K562 (cell line): Measurements from ENCODE around the gene FAM117B. TPM values are rescaled to one million over a fixed set of nuclear protein-coding genes. Genes with fewer than 3 reads are reported as not detected.

Source experiments
- ATAC-seq: fragments of 200-7000 bp; cut with Tn5 transposase; 3 replicates; pipeline ENCODE4 v1.9.1; 2020; ENCODE audit warnings: moderate library complexity
- BruUV-seq: library from RNA; stranded (reverse); fragments of 400-500 nt; replicated peaks from 2 replicates; lab custom pipeline; 2021; lab: Mats Ljungman, UMichigan
- CTCF ChIA-PET: fragments of 300-600 bp; formaldehyde crosslinking; extraction: SDS; loops from one replicate; lab custom pipeline; 2021; ENCODE audit warnings: low intra/inter-chr PET ratio; lab: Yijun Ruan, JAX
- POLR2A ChIA-PET: fragments of 300-600, 350-650 bp; sonication (Branson Sonifier 250); formaldehyde crosslinking; extraction: SDS; loops from one replicate; lab custom pipeline; 2021; ENCODE audit warnings: antibody characterized with exemption, inconsistent platforms; lab: Yijun Ruan, JAX
- DNase-seq, 4 experiments: peaks; one replicate each; pipeline versions ENCODE4 v3.0.0 to v3.0.0-alpha.2; 2011 to 2018; ENCODE audit warnings: low spot score in 3 of 4, mixed read lengths in 3 of 4; ENCODE audit errors: extremely low read depth in 1 of 4
- FAIRE-seq: peaks from 2 replicates; lab custom pipeline; 2011; peaks lifted over from hg19 to GRCh38; lab: Jason Lieb, UNC
- H2AFZ ChIP-seq: 2 replicates; pipeline ENCODE4 v1.6.0; 2011; ENCODE audit warnings: low read depth, low read length, control low read depth, inconsistent platforms
- H3K27ac ChIP-seq: fragments of 200-600 bp; 3 replicates; pipeline ENCODE4 v1.8.0; 2011; ENCODE audit warnings: low read depth, mild to moderate bottlenecking, control low read depth, inconsistent platforms, low read length, moderate library complexity, mixed read lengths; ENCODE audit errors: extremely low read depth
- H3K27me3 ChIP-seq, 2 experiments: fragments of 300-600 bp in 1 of 2; 2 replicates in 1 of 2; 3 replicates in 1 of 2; pipeline versions ENCODE4 v1.6.0 to v1.8.0; 2011; ENCODE audit warnings: inconsistent platforms in 2 of 2, low read length in 2 of 2, mild to moderate bottlenecking in 1 of 2, mixed read lengths in 1 of 2, moderate library complexity in 1 of 2; ENCODE audit not compliant: control insufficient read depth in 2 of 2, insufficient read depth in 2 of 2
- H3K36me3 ChIP-seq: fragments of 300-600 bp; 3 replicates; pipeline ENCODE4 v1.8.0; 2011; ENCODE audit warnings: mild to moderate bottlenecking, low read length, inconsistent platforms; ENCODE audit not compliant: control insufficient read depth, insufficient read depth
- H3K4me1 ChIP-seq, 2 experiments: fragments of 200-600 bp in 1 of 2; replicated peaks in 1 of 2; 2 replicates in 1 of 2; 3 replicates in 1 of 2; pipeline versions ENCODE4 v1.5.1 to v1.8.0; 2011; ENCODE audit warnings: inconsistent platforms in 2 of 2, low read length in 2 of 2, mild to moderate bottlenecking in 1 of 2, mixed read lengths in 1 of 2, moderate library complexity in 1 of 2; ENCODE audit not compliant: control insufficient read depth in 2 of 2, insufficient read depth in 2 of 2
- H3K4me2 ChIP-seq: 2 replicates; pipeline ENCODE4 v1.6.1; 2011; ENCODE audit warnings: low read length, control low read depth, inconsistent platforms, mixed read lengths; ENCODE audit not compliant: insufficient read depth
- H3K4me3 ChIP-seq: fragments of 200-600 bp; sonication (generic), shearing (Covaris generic); 2 replicates; pipeline ENCODE4 v1.5.1; 2016; ENCODE audit warnings: control low read depth, inconsistent platforms
- H3K79me2 ChIP-seq: fragments of 200-600 bp; 3 replicates; pipeline ENCODE4 v1.8.0; 2011; ENCODE audit warnings: low read length, inconsistent platforms; ENCODE audit not compliant: control insufficient read depth, insufficient read depth
- H3K9ac ChIP-seq, 2 experiments: 2 replicates each; pipeline versions ENCODE4 v1.6.0 to v1.6.1; 2011; ENCODE audit warnings: low read depth in 2 of 2, low read length in 2 of 2, control low read depth in 1 of 2, inconsistent platforms in 1 of 2, mild to moderate bottlenecking in 1 of 2, mixed read lengths in 1 of 2; ENCODE audit not compliant: insufficient read depth in 1 of 2
- H3K9me1 ChIP-seq: one replicate; pipeline ENCODE4 v1.6.0; 2011; ENCODE audit warnings: inconsistent platforms, mild to moderate bottlenecking, low read length, moderate library complexity; ENCODE audit not compliant: control insufficient read depth, insufficient read depth
- H3K9me3 ChIP-seq: replicated peaks from 2 replicates; pipeline ENCODE4 v1.5.1; 2011; ENCODE audit warnings: low read depth, low read length, inconsistent platforms; ENCODE audit not compliant: control insufficient read depth, insufficient read depth
- H4K20me1 ChIP-seq: replicated peaks from 2 replicates; pipeline ENCODE4 v1.6.1; 2011; ENCODE audit warnings: low read length, inconsistent platforms, mixed read lengths; ENCODE audit not compliant: control insufficient read depth, insufficient read depth
- KLF16 ChIP-seq: IDR thresholded peaks from 2 replicates; pipeline ENCODE4 v1.6.1; 2016; ENCODE audit warnings: antibody characterized with exemption
- NONO ChIP-seq, 2 experiments: fragments of 200-400 bp in 1 of 2; fragments of 450-650 bp in 1 of 2; formaldehyde crosslinking in 1 of 2; IDR thresholded peaks; 2 replicates each; pipeline ENCODE4 v1.6.1; 2017; ENCODE audit warnings: low read depth in 2 of 2, mild to moderate bottlenecking in 2 of 2, moderate library complexity in 2 of 2, low read length in 1 of 2
- RFX5 ChIP-seq: IDR thresholded peaks from 2 replicates; pipeline ENCODE4 v1.6.1; 2011; ENCODE audit warnings: low read depth, mild to moderate bottlenecking, improper control_type of control experiment, low read length
- ZNF384 ChIP-seq: IDR thresholded peaks from 2 replicates; pipeline ENCODE4 v1.6.1; 2012; ENCODE audit warnings: low read depth, low read length, improper control_type of control experiment
- WGBS: fragments of 100-300 bp; shearing (Covaris generic); methylation state at CpG from one replicate; pipeline ENCODE4 v1.1.6; 2016; ENCODE audit warnings: low coverage, mixed read lengths; ENCODE audit not compliant: insufficient coverage; ENCODE audit errors: missing lambda C conversion rate; 5-methylcytosine and 5-hydroxymethylcytosine counted together
- in situ Hi-C: fragments of 300-500 bp; cut with MboI; formaldehyde crosslinking; loops from 4 replicates; pipeline ENCODE4 v1.15.0; 2018; ENCODE audit warnings: inconsistent platforms, mixed read lengths
- intact Hi-C: fragments of 100-400 bp; cut with micrococcal nuclease; formaldehyde crosslinking; loops from 2 replicates; pipeline ENCODE4 v1.14.2; 2022
- polyA plus RNA-seq, 8 experiments: library from polyadenylated mRNA; depleted of rRNA in 4 of 8; stranded (reverse) in 5 of 8; unstranded in 3 of 8; fragments of >200 nt; fragmentation: Nextera tagmentation in 2 of 8; fragmentation: Illumina TruSeq in 1 of 8; extraction: Ambion mirVana in 2 of 8; extraction: Trizol in 1 of 8; gene quantifications; 2 replicates each; pipeline versions ENCODE4 v1.2.1 to v1.2.3, GENCODE V29; 2011 to 2014; ENCODE audit warnings: inconsistent platforms in 1 of 8, missing spikeins in 1 of 8
- total RNA-seq, 7 experiments: library from RNA; depleted of rRNA in 6 of 7; stranded (reverse); fragments of >200 nt in 6 of 7; fragmentation: Illumina TruSeq in 2 of 7; extraction: Trizol in 2 of 7; gene quantifications; 2 replicates each; pipeline versions ENCODE4 v1.2.1 to v1.2.3, GENCODE V29; 2011 to 2021; ENCODE audit warnings: low replicate concordance in 1 of 7
- TF ChIP-seq, protein P1 (sequence below), 2 experiments: fragments of 450-650 bp in 1 of 2; sonication (generic) in 1 of 2; formaldehyde crosslinking in 1 of 2; IDR thresholded peaks; 2 replicates each; pipeline versions ENCODE4 v1.7.1 to v1.9.0; 2016 to 2022; ENCODE audit warnings: inconsistent platforms in 1 of 2, mild to moderate bottlenecking in 1 of 2, missing genetic modification reagents in 1 of 2
- TF ChIP-seq, protein P2 (sequence below), 2 experiments: fragments of 450-650 bp in 1 of 2; sonication (generic) in 1 of 2; formaldehyde crosslinking in 1 of 2; IDR thresholded peaks in 1 of 2; conservative IDR thresholded peaks in 1 of 2; 2 replicates each; pipeline versions ENCODE4 v1.6.1 to v1.8.1; 2016 to 2023; ENCODE audit warnings: mild to moderate bottlenecking in 2 of 2, moderate library complexity in 2 of 2, inconsistent platforms in 1 of 2, missing genetic modification reagents in 1 of 2
- TF ChIP-seq, protein P3 (sequence below), 2 experiments: fragments of 450-650 bp; IDR thresholded peaks; 2 replicates each; pipeline ENCODE4 v1.6.1; 2018; ENCODE audit warnings: mild to moderate bottlenecking in 2 of 2, low read depth in 1 of 2; ENCODE audit not compliant: partially characterized antibody in 2 of 2

Gene FAM117B
- total and polyA plus RNA-seq, 9 of the 15 experiments (the other 6 are each of a cell fraction or from before 2014, with no cell fraction given) = 1.6 to 5.2 (median 2.6) TPM

DNA sequence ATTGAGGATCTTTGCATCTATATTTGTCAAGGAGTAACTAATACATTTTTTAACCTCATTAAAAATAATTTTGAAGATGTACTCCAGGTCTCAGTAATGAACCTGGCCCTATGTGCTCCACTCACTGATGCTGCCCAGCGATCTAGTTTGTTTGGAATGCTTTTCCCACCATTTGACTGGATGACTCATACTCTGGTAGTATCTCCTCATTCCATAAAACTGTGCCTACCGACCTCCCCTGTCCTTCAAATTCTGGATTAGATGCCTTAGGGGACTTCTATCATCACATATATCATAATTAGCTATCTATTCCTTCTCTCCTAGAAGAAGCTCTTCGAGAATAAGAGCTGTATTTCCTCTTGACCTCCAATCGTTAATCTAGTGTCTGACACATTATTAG is 83.8 kb downstream of the FAM117B start:
- POLR2A ChIA-PET = interaction anchor here (0.8 kb wide), 1 partner anchor 227 kb away, joined by 3 read pairs; no protein-coding TSS in a partner anchor
- CTCF ChIA-PET = no interaction called here
- no peak overlapping the region for H2AFZ ChIP-seq
- H3K4me1 ChIP-seq = no peaks in the 10 kb centered on the region
- H4K20me1 ChIP-seq = no peaks in the 10 kb centered on the region
- DNase-seq (no peak), FAIRE-seq (no peak), ATAC-seq (no peak)
- H3K27me3 ChIP-seq = no peaks in the 10 kb centered on the region
- H3K4me2 ChIP-seq = no peak overlapping the region
- no peak overlapping the region for H3K9ac ChIP-seq
- H3K9me3 ChIP-seq = no peaks in the 10 kb centered on the region
- in situ Hi-C loops (no loop called here), intact Hi-C loops (no loop called here)
- no TSS peak for BruUV-seq
- H3K27ac ChIP-seq = no peak overlapping the region
- H3K36me3 ChIP-seq = no peaks in the 10 kb centered on the region
- no peaks in the 10 kb centered on the region for H3K79me2 ChIP-seq
- H3K4me3 ChIP-seq = no peak overlapping the region
- 10% methylated on average over 4 of the region's 4 CpGs for WGBS
- no peaks in the 10 kb centered on the region for H3K9me1 ChIP-seq
- TF ChIP-seq, protein P1, sequence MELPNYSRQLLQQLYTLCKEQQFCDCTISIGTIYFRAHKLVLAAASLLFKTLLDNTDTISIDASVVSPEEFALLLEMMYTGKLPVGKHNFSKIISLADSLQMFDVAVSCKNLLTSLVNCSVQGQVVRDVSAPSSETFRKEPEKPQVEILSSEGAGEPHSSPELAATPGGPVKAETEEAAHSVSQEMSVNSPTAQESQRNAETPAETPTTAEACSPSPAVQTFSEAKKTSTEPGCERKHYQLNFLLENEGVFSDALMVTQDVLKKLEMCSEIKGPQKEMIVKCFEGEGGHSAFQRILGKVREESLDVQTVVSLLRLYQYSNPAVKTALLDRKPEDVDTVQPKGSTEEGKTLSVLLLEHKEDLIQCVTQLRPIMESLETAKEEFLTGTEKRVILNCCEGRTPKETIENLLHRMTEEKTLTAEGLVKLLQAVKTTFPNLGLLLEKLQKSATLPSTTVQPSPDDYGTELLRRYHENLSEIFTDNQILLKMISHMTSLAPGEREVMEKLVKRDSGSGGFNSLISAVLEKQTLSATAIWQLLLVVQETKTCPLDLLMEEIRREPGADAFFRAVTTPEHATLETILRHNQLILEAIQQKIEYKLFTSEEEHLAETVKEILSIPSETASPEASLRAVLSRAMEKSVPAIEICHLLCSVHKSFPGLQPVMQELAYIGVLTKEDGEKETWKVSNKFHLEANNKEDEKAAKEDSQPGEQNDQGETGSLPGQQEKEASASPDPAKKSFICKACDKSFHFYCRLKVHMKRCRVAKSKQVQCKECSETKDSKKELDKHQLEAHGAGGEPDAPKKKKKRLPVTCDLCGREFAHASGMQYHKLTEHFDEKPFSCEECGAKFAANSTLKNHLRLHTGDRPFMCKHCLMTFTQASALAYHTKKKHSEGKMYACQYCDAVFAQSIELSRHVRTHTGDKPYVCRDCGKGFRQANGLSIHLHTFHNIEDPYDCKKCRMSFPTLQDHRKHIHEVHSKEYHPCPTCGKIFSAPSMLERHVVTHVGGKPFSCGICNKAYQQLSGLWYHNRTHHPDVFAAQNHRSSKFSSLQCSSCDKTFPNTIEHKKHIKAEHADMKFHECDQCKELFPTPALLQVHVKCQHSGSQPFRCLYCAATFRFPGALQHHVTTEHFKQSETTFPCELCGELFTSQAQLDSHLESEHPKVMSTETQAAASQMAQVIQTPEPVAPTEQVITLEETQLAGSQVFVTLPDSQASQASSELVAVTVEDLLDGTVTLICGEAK (IDR thresholded peaks at IDR 0.05) = no peak
- TF ChIP-seq, protein P1 (CRISPR knock-in tag; IDR thresholded peaks at IDR 0.05) = no peak
- no peak for TF ChIP-seq ZNF384
- TF ChIP-seq RFX5 = no peak
- TF ChIP-seq, protein P2, sequence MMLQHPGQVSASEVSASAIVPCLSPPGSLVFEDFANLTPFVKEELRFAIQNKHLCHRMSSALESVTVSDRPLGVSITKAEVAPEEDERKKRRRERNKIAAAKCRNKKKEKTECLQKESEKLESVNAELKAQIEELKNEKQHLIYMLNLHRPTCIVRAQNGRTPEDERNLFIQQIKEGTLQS (IDR thresholded peaks at IDR 0.05) = 0 out of 2 replicates have a peak, but pooled peaks have one; percentile 23
- TF ChIP-seq, protein P2 (CRISPR knock-in tag; conservative IDR thresholded peaks at IDR 0.05) = no peak
- TF ChIP-seq NONO (IDR thresholded peaks at IDR 0.05; ENCODE audit: low read depth in 2 of 2, low read length in 1 of 2) = no peak
- TF ChIP-seq, protein P3, sequence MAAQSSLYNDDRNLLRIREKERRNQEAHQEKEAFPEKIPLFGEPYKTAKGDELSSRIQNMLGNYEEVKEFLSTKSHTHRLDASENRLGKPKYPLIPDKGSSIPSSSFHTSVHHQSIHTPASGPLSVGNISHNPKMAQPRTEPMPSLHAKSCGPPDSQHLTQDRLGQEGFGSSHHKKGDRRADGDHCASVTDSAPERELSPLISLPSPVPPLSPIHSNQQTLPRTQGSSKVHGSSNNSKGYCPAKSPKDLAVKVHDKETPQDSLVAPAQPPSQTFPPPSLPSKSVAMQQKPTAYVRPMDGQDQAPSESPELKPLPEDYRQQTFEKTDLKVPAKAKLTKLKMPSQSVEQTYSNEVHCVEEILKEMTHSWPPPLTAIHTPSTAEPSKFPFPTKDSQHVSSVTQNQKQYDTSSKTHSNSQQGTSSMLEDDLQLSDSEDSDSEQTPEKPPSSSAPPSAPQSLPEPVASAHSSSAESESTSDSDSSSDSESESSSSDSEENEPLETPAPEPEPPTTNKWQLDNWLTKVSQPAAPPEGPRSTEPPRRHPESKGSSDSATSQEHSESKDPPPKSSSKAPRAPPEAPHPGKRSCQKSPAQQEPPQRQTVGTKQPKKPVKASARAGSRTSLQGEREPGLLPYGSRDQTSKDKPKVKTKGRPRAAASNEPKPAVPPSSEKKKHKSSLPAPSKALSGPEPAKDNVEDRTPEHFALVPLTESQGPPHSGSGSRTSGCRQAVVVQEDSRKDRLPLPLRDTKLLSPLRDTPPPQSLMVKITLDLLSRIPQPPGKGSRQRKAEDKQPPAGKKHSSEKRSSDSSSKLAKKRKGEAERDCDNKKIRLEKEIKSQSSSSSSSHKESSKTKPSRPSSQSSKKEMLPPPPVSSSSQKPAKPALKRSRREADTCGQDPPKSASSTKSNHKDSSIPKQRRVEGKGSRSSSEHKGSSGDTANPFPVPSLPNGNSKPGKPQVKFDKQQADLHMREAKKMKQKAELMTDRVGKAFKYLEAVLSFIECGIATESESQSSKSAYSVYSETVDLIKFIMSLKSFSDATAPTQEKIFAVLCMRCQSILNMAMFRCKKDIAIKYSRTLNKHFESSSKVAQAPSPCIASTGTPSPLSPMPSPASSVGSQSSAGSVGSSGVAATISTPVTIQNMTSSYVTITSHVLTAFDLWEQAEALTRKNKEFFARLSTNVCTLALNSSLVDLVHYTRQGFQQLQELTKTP (IDR thresholded peaks at IDR 0.05; ENCODE audit: low read depth in 1 of 2, partially characterized antibody in 2 of 2) = no peak
- no peak for TF ChIP-seq KLF16
